DOHH2 (cell line): ENCODE results near the gene GPRC5B.

Experiments
- H3F3A ChIP-seq: fragments of 200-600 bp; sonication (generic), shearing (Covaris generic); 2 replicates; pipeline ENCODE4 v1.6.0; 2016; ENCODE audit warnings: antibody characterized with exemption, mild to moderate bottlenecking; ENCODE audit not compliant: control insufficient read depth, insufficient read depth
- H3K27ac ChIP-seq: fragments of 200-600 bp; sonication (generic); 2 replicates; pipeline ENCODE4 v1.5.1; 2014; ENCODE audit warnings: low read depth, mild to moderate bottlenecking, low read length, moderate library complexity
- H3K27me3 ChIP-seq: fragments of 200-600 bp; sonication (generic); 2 replicates; pipeline ENCODE4 v1.6.1; 2014; ENCODE audit warnings: mild to moderate bottlenecking, low read length, mixed read lengths; ENCODE audit not compliant: control insufficient read depth
- H3K36me3 ChIP-seq: fragments of 200-600 bp; sonication (generic); 2 replicates; pipeline ENCODE4 v1.6.1; 2014; ENCODE audit warnings: mild to moderate bottlenecking, low read length, moderate library complexity, mixed read lengths; ENCODE audit not compliant: control insufficient read depth
- H3K4me1 ChIP-seq: fragments of 200-600 bp; sonication (generic); 2 replicates; pipeline ENCODE4 v1.6.1; 2014; ENCODE audit warnings: mild to moderate bottlenecking, low read length, mixed read lengths; ENCODE audit not compliant: control insufficient read depth
- H3K4me2 ChIP-seq: fragments of 200-600 bp; sonication (generic); 2 replicates; pipeline ENCODE4 v1.6.0; 2014; ENCODE audit warnings: mild to moderate bottlenecking, low read length, moderate library complexity
- H3K4me3 ChIP-seq: fragments of 200-600 bp; sonication (generic); 2 replicates; pipeline ENCODE4 v1.5.1; 2014; ENCODE audit warnings: mild to moderate bottlenecking, low read length, mixed read lengths
- H3K79me2 ChIP-seq: fragments of 200-600 bp; sonication (generic); 2 replicates; pipeline ENCODE4 v1.6.1; 2014; ENCODE audit warnings: mild to moderate bottlenecking, low read length, mixed read lengths; ENCODE audit not compliant: control insufficient read depth
- H3K9me2 ChIP-seq: fragments of 200-600 bp; sonication (generic); replicated peaks from 2 replicates; pipeline ENCODE4 v1.6.1; 2014; ENCODE audit warnings: mild to moderate bottlenecking, low read length, mixed read lengths; ENCODE audit not compliant: control insufficient read depth
- H3K9me3 ChIP-seq: fragments of 200-600 bp; sonication (generic); 2 replicates; pipeline ENCODE4 v1.6.1; 2014; ENCODE audit warnings: antibody characterized with exemption, low read length, mixed read lengths; ENCODE audit not compliant: control insufficient read depth, insufficient read depth
- H4K20me1 ChIP-seq: fragments of 200-600 bp; sonication (generic); 2 replicates; pipeline ENCODE4 v1.6.0; 2014; ENCODE audit warnings: low read depth, mild to moderate bottlenecking, antibody characterized with exemption, low read length, moderate library complexity; ENCODE audit not compliant: control insufficient read depth, insufficient read depth
- CTCF ChIP-seq: fragments of 200-600 bp; sonication (generic); IDR thresholded peaks from one replicate; pipeline ENCODE4 v1.5.1; 2014; ENCODE audit warnings: antibody characterized with exemption, mild to moderate bottlenecking, low read depth, low read length; ENCODE audit not compliant: poor library complexity, severe bottlenecking
- EZH2phosphoT487 ChIP-seq: fragments of 200-600 bp; sonication (generic); IDR thresholded peaks from 2 replicates; pipeline ENCODE4 v1.6.1; 2017; ENCODE audit warnings: borderline replicate concordance, mild to moderate bottlenecking, antibody characterized with exemption, low read length, moderate library complexity, mixed read lengths

The GPRC5B gene

GRCh38 chr16:19815418-19815817 is 69.2 kb downstream of the GPRC5B start:
- Histone ChIP-seq H3K36me3 (no peaks in the 10 kb centered on the region), H3K9me3 (no peaks in the 10 kb centered on the region), H3K4me1 (no peaks in the 10 kb centered on the region), H3K79me2 (no peaks in the 10 kb centered on the region), H4K20me1 (no peaks in the 10 kb centered on the region), H3K4me3 (no peak overlapping the region), H3K27me3 (peaks cover 3% of the 10 kb centered on the region), H3K27ac (no peak overlapping the region), H3K9me2 (no peaks in the 10 kb centered on the region), H3K4me2 (no peak overlapping the region), H3F3A (no peaks in the 10 kb centered on the region)
- TF ChIP-seq CTCF (no peak), EZH2phosphoT487 (no peak)

- peaks cover 3% of the 10 kb centered on the region for H3K27me3 ChIP-seq
- no peak overlapping the region for H3K4me2 ChIP-seq
- no peaks in the 10 kb centered on the region for H3K9me2 ChIP-seq
- no peaks in the 10 kb centered on the region for H3K36me3 ChIP-seq
- TF ChIP-seq CTCF (no peak), EZH2phosphoT487 (no peak)
- no peak overlapping the region for H3K27ac ChIP-seq
- H3K4me1 ChIP-seq: no peaks in the 10 kb centered on the region
- no peaks in the 10 kb centered on the region for H4K20me1 ChIP-seq
- H3K4me3 ChIP-seq: no peak overlapping the region
- H3K79me2 ChIP-seq: no peaks in the 10 kb centered on the region
- no peaks in the 10 kb centered on the region for H3F3A ChIP-seq
- H3K9me3 ChIP-seq: no peaks in the 10 kb centered on the region
Measured at GRCh38 chr16:19812986-19813385, 71.7 kb downstream of the GPRC5B start.

GRCh38 chr16:19810817-19811731 is 73.6 kb downstream of the GPRC5B start:
- no peaks in the 10 kb centered on the region for H3K9me3 ChIP-seq
- H3K36me3 ChIP-seq: no peaks in the 10 kb centered on the region
- no peak overlapping the region for H3K4me2 ChIP-seq
- no peaks in the 10 kb centered on the region for H3K79me2 ChIP-seq
- H3F3A ChIP-seq: no peaks in the 10 kb centered on the region
- TF ChIP-seq CTCF: no peak
- no peak for TF ChIP-seq EZH2phosphoT487
- H3K4me1 ChIP-seq: no peaks in the 10 kb centered on the region
- H3K9me2 ChIP-seq: no peaks in the 10 kb centered on the region
- no peaks in the 10 kb centered on the region for H4K20me1 ChIP-seq
- no peak overlapping the region for H3K27ac ChIP-seq
- H3K27me3 ChIP-seq: peaks cover 3% of the 10 kb centered on the region
- no peak overlapping the region for H3K4me3 ChIP-seq
